NCI-H1417 treated with DMSO at 0.1 percent for 48 hours (cell line): ENCODE data around the gene ACADM.
"Not testable (repeated sequence)": the region's sequence is repeated elsewhere in the genome, so short reads cannot be mapped to it uniquely, and the experiment has no call there.

ENCODE experiments used
- DNase-seq: peaks from one replicate; lab custom pipeline; 2025; lab: John Stamatoyannopoulos, UW

ACADM gene

DNA sequence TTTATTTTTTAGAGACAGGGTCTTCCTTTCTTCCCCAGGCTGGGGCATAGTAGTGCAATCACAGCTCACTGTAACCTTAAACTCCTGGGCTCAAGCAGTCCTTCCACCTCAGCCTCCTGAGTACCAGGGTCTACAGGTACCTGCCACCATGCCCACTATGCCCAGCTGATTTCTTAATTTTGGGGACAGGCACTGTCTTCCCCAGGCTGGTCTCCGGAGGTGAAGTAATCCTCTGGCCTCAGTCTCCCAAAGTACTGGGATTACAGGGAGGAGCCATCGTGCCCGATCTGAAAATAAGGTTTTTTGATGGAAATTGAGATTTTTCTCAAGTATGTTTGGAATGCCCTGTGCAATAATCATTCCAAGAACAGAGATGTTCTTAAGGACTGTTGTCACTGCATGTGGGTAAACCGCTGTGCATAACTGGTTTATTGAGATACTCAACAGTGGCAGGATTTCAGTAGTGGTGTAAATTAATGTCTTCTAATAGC lies 71.2 kb downstream of the ACADM start:
- DNase-seq: no peak

DNA sequence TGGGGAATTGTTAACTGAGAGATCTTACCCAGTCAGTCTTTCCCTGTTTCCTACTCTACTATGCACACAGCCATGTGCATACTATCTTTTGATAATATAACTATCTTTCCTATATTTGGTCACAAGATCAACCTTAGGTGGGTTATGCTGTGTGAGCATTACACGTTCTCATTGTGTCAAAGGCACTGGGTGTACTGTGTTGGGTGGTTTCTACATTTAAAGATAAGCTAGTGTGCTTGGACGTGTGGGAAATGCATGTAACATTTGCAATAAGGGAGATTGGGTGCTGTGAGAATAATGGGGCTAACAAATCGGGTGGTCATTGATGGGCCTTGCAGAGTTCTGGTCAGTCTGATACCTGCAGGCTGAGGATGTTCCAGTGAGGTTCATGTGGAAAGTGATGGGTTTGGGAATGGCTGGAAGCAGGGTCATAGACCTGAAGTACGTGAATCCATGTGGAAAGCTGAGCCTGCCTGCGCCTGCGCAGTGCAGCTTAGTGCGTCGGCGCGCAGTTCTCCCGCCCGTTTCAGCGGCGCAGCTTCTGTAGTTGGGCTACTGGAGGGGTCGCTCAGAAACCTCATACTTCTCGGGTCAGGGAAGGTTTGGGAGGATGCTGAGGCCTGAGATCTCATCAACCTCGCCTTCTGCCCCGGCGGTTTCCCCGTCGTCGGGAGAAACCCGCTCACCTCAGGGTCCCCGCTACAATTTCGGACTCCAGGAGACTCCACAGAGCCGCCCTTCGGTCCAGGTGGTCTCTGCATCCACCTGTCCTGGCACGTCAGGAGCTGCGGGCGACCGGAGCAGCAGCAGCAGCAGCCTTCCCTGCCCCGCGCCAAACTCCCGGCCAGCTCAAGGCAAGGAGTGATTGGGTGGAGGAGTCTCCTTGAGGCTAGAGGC lies 72.1 kb downstream of the ACADM start, which contains the start of gene MSH4:
Gene MSH4, plus strand, starts transcription at position 507 of the 897 bp plus-strand sequence. Its CDS starts 104 bp downstream, at position 611.
- DNase-seq: no peak

DNA sequence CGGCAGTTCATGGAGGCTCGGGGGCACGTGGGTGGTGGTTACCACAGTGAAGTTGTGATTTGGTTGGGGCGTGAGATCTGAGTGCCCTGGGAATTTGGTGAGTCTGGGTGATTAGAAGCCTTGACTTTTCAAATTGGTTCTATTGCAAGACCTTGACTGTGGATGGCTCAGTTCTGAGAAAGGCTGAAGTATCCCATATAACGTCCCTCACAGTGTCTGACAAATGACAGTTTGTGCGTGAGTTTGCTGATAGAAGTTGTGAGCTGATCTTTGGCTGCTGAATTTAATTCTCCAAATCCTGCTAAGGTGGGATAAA lies 72.7 kb downstream of the ACADM start:
- no peak for DNase-seq

DNA sequence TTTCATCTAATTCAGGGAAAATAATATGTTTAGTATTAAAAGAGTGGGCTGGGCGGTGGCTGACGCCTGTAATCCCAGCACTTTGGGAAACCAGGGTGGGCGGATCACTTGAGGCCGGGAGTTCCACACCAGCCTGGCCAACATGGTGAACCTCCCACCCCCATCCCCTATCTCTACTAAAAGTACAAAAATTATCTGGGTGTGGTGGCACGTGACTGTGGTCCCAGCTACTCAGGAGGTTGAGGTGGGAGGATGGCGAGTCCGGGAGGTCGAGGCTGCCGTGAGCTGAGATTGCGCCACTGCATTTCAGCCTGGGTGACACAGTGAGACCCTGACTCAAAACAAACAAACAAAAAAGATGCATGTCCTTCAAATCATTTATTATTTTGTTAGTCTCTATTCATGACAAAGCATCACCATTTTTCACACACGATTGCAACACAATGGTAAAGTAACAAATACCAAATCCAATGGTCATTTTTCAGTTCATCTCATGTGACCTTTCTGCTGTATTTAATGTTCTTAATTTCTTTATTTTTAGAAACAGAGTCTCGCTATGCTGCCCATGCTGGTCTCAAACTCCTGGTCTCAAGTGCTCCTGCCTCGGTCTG lies 73.2 kb downstream of the ACADM start:
- no peak for DNase-seq

DNA sequence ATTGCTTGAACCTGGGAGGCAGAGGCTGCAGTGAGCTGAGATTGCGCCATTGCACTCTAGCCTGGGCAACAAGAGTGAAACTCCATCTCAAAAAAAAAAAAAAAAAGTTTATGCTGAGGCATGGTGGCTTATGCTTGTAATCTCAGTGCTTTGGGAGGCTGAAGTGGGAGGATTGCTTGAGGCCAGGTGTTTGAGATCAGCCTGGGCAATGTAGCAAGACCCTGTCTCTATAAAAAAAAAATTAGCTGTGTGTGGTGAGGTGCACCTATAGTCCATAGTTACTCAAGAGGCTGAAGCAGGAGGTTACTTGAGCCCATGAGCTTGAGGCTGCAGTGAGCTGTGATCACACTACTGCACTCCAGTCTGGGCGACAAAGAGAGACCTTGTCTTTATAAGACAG lies 77.0 kb downstream of the ACADM start:
- DNase-seq: not testable (repeated sequence)

DNA sequence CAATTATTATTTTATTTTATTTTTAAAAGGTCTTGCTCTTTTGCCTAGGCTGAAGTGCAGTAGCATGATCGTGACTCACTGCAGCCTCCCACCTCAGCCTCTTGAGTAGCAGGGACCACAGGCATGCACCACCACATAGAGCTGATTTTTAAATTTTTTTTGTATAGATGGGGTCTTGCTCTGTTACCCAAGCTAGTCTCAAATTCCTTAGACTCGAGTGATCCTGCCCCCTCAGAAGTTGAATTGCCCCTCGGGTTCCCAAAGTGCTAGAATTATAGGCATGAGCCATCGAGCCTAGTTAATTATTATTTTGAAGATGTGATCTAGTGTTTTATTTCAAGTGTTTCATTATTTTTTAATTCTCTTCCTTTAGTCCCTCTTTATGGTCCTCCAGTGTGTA lies 84.4 kb downstream of the ACADM start:
- DNase-seq: no peak

DNA sequence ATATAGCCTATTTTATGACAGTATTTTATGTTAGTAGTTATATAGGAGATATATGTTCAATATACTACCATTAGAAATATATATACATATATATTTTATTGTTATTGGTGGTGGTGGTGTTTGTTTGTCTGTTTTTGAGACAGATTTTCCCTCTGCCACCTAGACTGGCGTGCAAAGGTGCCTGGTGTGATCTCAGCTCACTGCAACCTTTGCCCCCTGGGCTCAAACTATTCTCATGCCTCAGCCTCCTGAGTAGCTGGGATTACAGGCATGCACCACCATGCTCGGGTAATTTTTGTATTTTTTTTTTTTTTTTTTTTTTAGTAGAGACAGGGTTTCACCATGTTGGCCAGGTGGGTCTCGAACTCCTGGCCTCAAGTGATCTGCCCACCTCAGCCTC lies 85.6 kb downstream of the ACADM start:
- not testable (repeated sequence) for DNase-seq

DNA sequence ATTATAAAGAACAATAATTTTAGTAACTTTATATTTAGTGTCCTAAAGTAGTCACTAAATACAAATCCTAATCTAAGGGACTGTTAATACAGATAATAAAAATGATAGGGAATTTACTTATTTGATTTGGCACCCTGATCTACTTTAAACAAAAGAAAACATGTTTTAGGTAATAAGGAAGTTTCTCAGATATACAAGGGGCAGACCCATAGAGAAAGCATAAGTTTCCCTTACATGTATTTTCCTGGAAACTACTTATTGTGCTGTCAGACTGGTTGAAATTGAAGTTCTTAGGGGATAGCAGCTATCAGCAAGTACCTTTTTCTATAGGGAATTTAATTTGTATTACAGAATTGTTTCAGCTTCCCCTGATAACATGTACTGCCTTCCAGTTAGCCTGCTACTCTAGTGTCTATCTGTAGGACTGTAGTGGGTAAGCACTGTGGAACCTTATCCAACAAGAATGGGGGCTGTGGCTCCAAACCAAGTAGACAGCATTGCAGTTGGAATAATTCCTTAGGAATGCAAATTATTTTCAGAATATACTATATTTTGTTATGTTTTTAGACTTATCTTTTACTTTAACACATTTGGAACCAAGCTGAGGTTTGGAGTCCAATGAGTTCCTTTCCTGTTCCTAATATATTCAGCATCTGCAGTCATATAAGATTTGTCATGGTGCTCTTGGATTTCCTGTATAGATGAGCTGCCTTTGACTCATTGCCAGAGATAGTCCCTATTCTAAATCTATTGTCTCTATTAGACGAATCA lies 86.9 kb downstream of the ACADM start:
- DNase-seq: no peak

DNA sequence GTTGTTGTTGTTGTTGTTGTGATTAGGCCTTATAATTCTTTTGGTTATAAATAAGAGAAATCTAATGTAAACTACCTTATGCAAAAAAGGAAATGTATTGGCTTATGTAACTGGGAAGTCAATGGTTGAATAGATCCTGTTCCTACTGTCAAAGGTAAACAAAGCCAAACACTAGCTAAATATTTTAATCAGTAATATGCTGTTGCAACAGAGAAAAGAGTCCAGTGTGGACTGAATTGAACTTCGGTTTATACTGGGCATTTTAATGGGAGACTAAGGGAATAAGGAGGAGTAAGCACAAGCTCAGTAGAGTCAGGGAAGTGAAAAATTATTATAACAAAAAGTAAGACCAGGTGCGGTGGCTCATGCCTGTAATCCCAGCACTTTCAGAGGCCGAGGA lies 87.6 kb downstream of the ACADM start:
- DNase-seq: no peak
